ENCODE results near the gene RASSF1.

GRCh38 chr3:50354850-50355249 is 14.2 kb upstream of the RASSF1 start:
- TF ChIP-seq ZNF282 (IDR thresholded peaks at IDR 0.05; ENCODE audit: partially characterized antibody) = no peak
- TF ChIP-seq HMGXB4 (CRISPR knock-in tag; IDR thresholded peaks at IDR 0.05; ENCODE audit: borderline replicate concordance in 1 of 2, low read depth in 1 of 2) = no peak
- no peak for TF ChIP-seq TMF1 (CRISPR knock-in tag; IDR thresholded peaks at IDR 0.05; ENCODE audit: low read depth)
- no peak for TF ChIP-seq SP1 (IDR thresholded peaks at IDR 0.05)
- TF ChIP-seq SP1 (CRISPR knock-in tag; IDR thresholded peaks at IDR 0.05) = no peak
- no peak for TF ChIP-seq NFE2L2 (IDR thresholded peaks at IDR 0.05; ENCODE audit: low read length)
- TF ChIP-seq ZBTB46 (CRISPR knock-in tag; IDR thresholded peaks at IDR 0.05; ENCODE audit: borderline replicate concordance) = no peak
- TF ChIP-seq CTCF (CRISPR knock-in tag; IDR thresholded peaks at IDR 0.05) = no peak
- no peak for TF ChIP-seq POLR2A (IDR thresholded peaks at IDR 0.05; ENCODE audit: insufficient read depth in 1 of 2, low read depth in 2 of 2, low read length in 2 of 2)
- TF ChIP-seq ZNF280B (CRISPR knock-in tag; IDR thresholded peaks at IDR 0.05; ENCODE audit: borderline replicate concordance) = no peak
- no peak for TF ChIP-seq PATZ1 (CRISPR knock-in tag; IDR thresholded peaks at IDR 0.05)
- TF ChIP-seq TCF7L2 (IDR thresholded peaks at IDR 0.05; ENCODE audit: low read depth, low read length) = no peak
